Upper lobe of right lung (tissue), 1 donor: ENCODE results near the gene GPS1. TPM values are rescaled to one million over a fixed set of nuclear protein-coding genes. Genes with fewer than 3 reads are reported as not detected.

Source experiments
- ATAC-seq: fragments of 200-7000 bp; cut with Tn5 transposase; one replicate; pipeline ENCODE4 v1.9.1; 2020; ENCODE audit warnings: mild to moderate bottlenecking, moderate library complexity
- DNase-seq: peaks from one replicate; pipeline ENCODE4 v3.0.0-alpha.2; 2020
- H3K27ac ChIP-seq: fragments of 200-600 bp; one replicate; pipeline ENCODE4 v1.8.0; 2022
- H3K27me3 ChIP-seq: fragments of 200-600 bp; one replicate; pipeline ENCODE4 v1.8.0; 2022; ENCODE audit warnings: mild to moderate bottlenecking
- H3K36me3 ChIP-seq: fragments of 200-600 bp; one replicate; pipeline ENCODE4 v1.8.0; 2022
- H3K4me1 ChIP-seq: fragments of 200-600 bp; one replicate; pipeline ENCODE4 v1.8.0; 2022
- H3K4me3 ChIP-seq: fragments of 200-600 bp; one replicate; pipeline ENCODE4 v1.8.0; 2022; ENCODE audit warnings: mild to moderate bottlenecking
- H3K9me3 ChIP-seq: fragments of 200-600 bp; one replicate; pipeline ENCODE4 v1.8.0; 2022
- CTCF ChIP-seq: fragments of 200-600 bp; IDR thresholded peaks from one replicate; pipeline ENCODE4 v1.8.0; 2022; ENCODE audit warnings: antibody characterized with exemption
- intact Hi-C: fragments of 100-400 bp; cut with DNase I; formaldehyde crosslinking; loops from one replicate; pipeline ENCODE4 v1.11.0; 2022
- total RNA-seq: library from RNA; stranded (reverse); fragmentation: NEBNext Ultra II Directional; extraction: Animal tissue kit (Norgen Biotek cat#: 25700); gene quantifications from one replicate; pipeline ENCODE4 v1.2.1, GENCODE V29; 2021
- donor health status: DM: no; HTN: yes; CAD: no; lungs with severe emphysema.

Gene GPS1
- total RNA-seq, 1 donor from 2014 or later: 78.0 TPM

GRCh38 chr17:82031885-82032627 lies 19.6 kb upstream of the GPS1 start:
- Histone ChIP-seq H3K27ac (no peak overlapping the region), H3K36me3 (no peaks in the 10 kb centered on the region), H3K4me1 (peaks cover 17% of the 10 kb centered on the region), H3K27me3 (no peaks in the 10 kb centered on the region), H3K4me3 (peak overlapping the region; percentile 30), H3K9me3 (no peaks in the 10 kb centered on the region)
- ATAC-seq (peak; percentile 52), DNase-seq (no peak)
- intact Hi-C loops: loop anchor here (5.0 to 10.0 kb wide), 2 partner anchors 125 to 303 kb away; partner anchors contain the start of gene SECTM1
- TF ChIP-seq CTCF: no peak

GRCh38 chr17:82033359-82034085 lies 18.2 kb upstream of the GPS1 start:
- H3K9me3 ChIP-seq: no peaks in the 10 kb centered on the region
- DNase-seq (no peak), ATAC-seq (no peak)
- H3K4me3 ChIP-seq: no peak overlapping the region
- intact Hi-C loops: loop anchor here (5.0 to 10.0 kb wide), 2 partner anchors 124 to 301 kb away; partner anchors contain the start of gene SECTM1
- H3K4me1 ChIP-seq: peaks cover 22% of the 10 kb centered on the region
- no peaks in the 10 kb centered on the region for H3K36me3 ChIP-seq
- no peak overlapping the region for H3K27ac ChIP-seq
- no peaks in the 10 kb centered on the region for H3K27me3 ChIP-seq
- TF ChIP-seq CTCF: no peak

- no peak overlapping the region for H3K27ac ChIP-seq
- H3K4me1 ChIP-seq: peaks cover 22% of the 10 kb centered on the region
- no peaks in the 10 kb centered on the region for H3K9me3 ChIP-seq
- intact Hi-C loops: loop anchor here (5.0 to 10.0 kb wide), 2 partner anchors 123 to 300 kb away; partner anchors contain the start of gene SECTM1
- H3K36me3 ChIP-seq: no peaks in the 10 kb centered on the region
- DNase-seq (no peak), ATAC-seq (no peak)
- TF ChIP-seq CTCF: no peak
- no peak overlapping the region for H3K4me3 ChIP-seq
- no peaks in the 10 kb centered on the region for H3K27me3 ChIP-seq
Observed at GRCh38 chr17:82034371-82035011, 17.2 kb upstream of the GPS1 start.

- TF ChIP-seq CTCF: no peak
- intact Hi-C loops: loop anchor here (10.0 kb wide), 1 partner anchor 299 kb away; the partner anchor contains the start of gene SECTM1
- H3K4me3 ChIP-seq: no peak overlapping the region
- H3K27me3 ChIP-seq: no peaks in the 10 kb centered on the region
- DNase-seq: no peak
- no peak overlapping the region for H3K27ac ChIP-seq
- H3K36me3 ChIP-seq: no peaks in the 10 kb centered on the region
- peaks cover 18% of the 10 kb centered on the region for H3K4me1 ChIP-seq
- H3K9me3 ChIP-seq: no peaks in the 10 kb centered on the region
- ATAC-seq: no peak
Observed at GRCh38 chr17:82035488-82035887, 16.2 kb upstream of the GPS1 start.

- TF ChIP-seq CTCF: no peak
- Histone ChIP-seq H3K9me3 (no peaks in the 10 kb centered on the region), H3K27ac (peak overlapping the region; percentile 95), H3K36me3 (no peaks in the 10 kb centered on the region), H3K4me3 (peak overlapping the region; percentile 65), H3K27me3 (no peaks in the 10 kb centered on the region), H3K4me1 (peaks cover 18% of the 10 kb centered on the region)
- ATAC-seq (no peak), DNase-seq (no peak)
- intact Hi-C loops: loop anchor here (10.0 kb wide), 1 partner anchor 299 kb away; the partner anchor contains the start of gene SECTM1
Observed at GRCh38 chr17:82035956-82036633, 15.6 kb upstream of the GPS1 start.
